ENCODE measurements around the gene MUC13. TPM values are rescaled to one million over a fixed set of nuclear protein-coding genes. Genes with fewer than 3 reads are reported as not detected.

The MUC13 gene
- total RNA-seq, 1 experiment from 2014 or later: not detected

- no peak overlapping the region for H2AFZ ChIP-seq (ENCODE audit: low read length)
- no peak for DNase-seq
- H2BK20ac ChIP-seq (ENCODE audit: low read depth, low read length, poor library complexity, severe bottlenecking): no peak overlapping the region
- H3K56ac ChIP-seq (ENCODE audit: insufficient read length, low read depth, low read length): no peak overlapping the region
- H3K4me1 ChIP-seq (ENCODE audit: insufficient read depth, low read length): no peaks in the 10 kb centered on the region
- H4K5ac ChIP-seq (ENCODE audit: insufficient read length, low read depth, low read length): no peak overlapping the region
- H3K27me3 ChIP-seq (ENCODE audit: insufficient read depth, low read length): no peaks in the 10 kb centered on the region
- Mint-ChIP-seq H3K27ac (peak overlapping the region in 1 of 3 experiments; percentile 91; a peak in 1 of 7 replicates), H3K4me3 (no peak overlapping the region), H3K9me3 (peaks cover 0 to 3% of the 10 kb centered on the region in 2 experiments; a peak in 1 of 5 replicates), H3K4me1 (no peaks in the 10 kb centered on the region), H3K27me3 (ENCODE audit: low read depth) (no peaks in the 10 kb centered on the region), H3K36me3 (ENCODE audit: insufficient read depth in 1 of 3, low read depth in 3 of 3) (peaks cover 17 to 25% (median 19%) of the 10 kb centered on the region in 3 experiments; a peak in 6 of 7 replicates)
- H2BK12ac ChIP-seq (ENCODE audit: insufficient read length, low read depth, low read length): no peak overlapping the region
- no peak overlapping the region for H3K27ac ChIP-seq (ENCODE audit: insufficient read length, low read depth, low read length)
- no peaks in the 10 kb centered on the region for H3K79me2 ChIP-seq (ENCODE audit: insufficient read depth, low read length)
- no peak overlapping the region for H3K4ac ChIP-seq (ENCODE audit: low read depth, low read length)
- WGBS (ENCODE audit: extremely low coverage, insufficient read length, low lambda C conversion rate): no CpG with 5 or more reads among the region's 2 CpGs
- TF ChIP-seq, protein P1, sequence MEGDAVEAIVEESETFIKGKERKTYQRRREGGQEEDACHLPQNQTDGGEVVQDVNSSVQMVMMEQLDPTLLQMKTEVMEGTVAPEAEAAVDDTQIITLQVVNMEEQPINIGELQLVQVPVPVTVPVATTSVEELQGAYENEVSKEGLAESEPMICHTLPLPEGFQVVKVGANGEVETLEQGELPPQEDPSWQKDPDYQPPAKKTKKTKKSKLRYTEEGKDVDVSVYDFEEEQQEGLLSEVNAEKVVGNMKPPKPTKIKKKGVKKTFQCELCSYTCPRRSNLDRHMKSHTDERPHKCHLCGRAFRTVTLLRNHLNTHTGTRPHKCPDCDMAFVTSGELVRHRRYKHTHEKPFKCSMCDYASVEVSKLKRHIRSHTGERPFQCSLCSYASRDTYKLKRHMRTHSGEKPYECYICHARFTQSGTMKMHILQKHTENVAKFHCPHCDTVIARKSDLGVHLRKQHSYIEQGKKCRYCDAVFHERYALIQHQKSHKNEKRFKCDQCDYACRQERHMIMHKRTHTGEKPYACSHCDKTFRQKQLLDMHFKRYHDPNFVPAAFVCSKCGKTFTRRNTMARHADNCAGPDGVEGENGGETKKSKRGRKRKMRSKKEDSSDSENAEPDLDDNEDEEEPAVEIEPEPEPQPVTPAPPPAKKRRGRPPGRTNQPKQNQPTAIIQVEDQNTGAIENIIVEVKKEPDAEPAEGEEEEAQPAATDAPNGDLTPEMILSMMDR (conservative IDR thresholded peaks at IDR 0.05): no peak
- no peaks in the 10 kb centered on the region for H3K9me3 ChIP-seq (ENCODE audit: control insufficient read depth, low read depth, low read length)
- H3K79me1 ChIP-seq (ENCODE audit: insufficient read depth, low read depth, low read length, poor library complexity, severe bottlenecking): no peaks in the 10 kb centered on the region
- H3K23ac ChIP-seq (ENCODE audit: insufficient read length, low read depth, low read length): no peak overlapping the region
- H3K23me2 ChIP-seq (ENCODE audit: insufficient read length, low read depth, low read length, poor library complexity, severe bottlenecking): no peaks in the 10 kb centered on the region
- H4K20me1 ChIP-seq (ENCODE audit: control insufficient read depth, insufficient read depth, insufficient read length): no peaks in the 10 kb centered on the region
- H2AK5ac ChIP-seq (ENCODE audit: insufficient read length, low read length): no peak overlapping the region
- no peak overlapping the region for H3K4me2 ChIP-seq (ENCODE audit: insufficient read depth, insufficient read length, low read length)
- H3T11ph ChIP-seq (ENCODE audit: low read length): no peak overlapping the region
- no peak overlapping the region for H2BK120ac ChIP-seq (ENCODE audit: low read depth, low read length, poor library complexity, severe bottlenecking)
- no peak overlapping the region for H3K14ac ChIP-seq (ENCODE audit: insufficient read depth, low read length)
- H3K18ac ChIP-seq (ENCODE audit: insufficient read length, low read depth, low read length): no peak overlapping the region
- no peak overlapping the region for H3K9ac ChIP-seq (ENCODE audit: extremely low read depth, insufficient read length, low read length)
- no peak overlapping the region for H4K91ac ChIP-seq (ENCODE audit: insufficient read length, low read depth, low read length)
- H2BK5ac ChIP-seq (ENCODE audit: insufficient read length, low read length): no peak overlapping the region
- H2BK15ac ChIP-seq (ENCODE audit: low read depth, low read length): no peak overlapping the region
- H4K8ac ChIP-seq (replicated peaks; ENCODE audit: insufficient read length, low read depth, low read length): no peak overlapping the region
Measured at GRCh38 chr3:124974691-124975090, 40.1 kb upstream of the MUC13 start.
